ENCODE measurements around the gene ATP5ME. TPM values are rescaled to one million over a fixed set of nuclear protein-coding genes. Genes with fewer than 3 reads are reported as not detected.

The ATP5ME gene
- total and polyA plus RNA-seq, 12 donors, result 43.4 to 1,353 (median 325) TPM

GRCh38 chr4:683982-684622, 10.0 kb upstream of the ATP5ME start:
- WGBS, 4 donors, result 32 to 62% (median 46%) methylated on average over 4 to 19 of the region's 19 CpGs
- DNase-seq, result peak; percentile 81 to 91 (median 87)
- Histone ChIP-seq H3K4me1 (replicated peaks in 1 of 2) (peaks cover 30 to 47% of the 10 kb centered on the region in 2 donors), H3K27me3 (no peaks in the 10 kb centered on the region), H3K36me3 (replicated peaks in 1 of 2) (no peaks in the 10 kb centered on the region), H3K9me3 (replicated peaks in 1 of 3) (no peaks in the 10 kb centered on the region), H3K4me3 (no peak overlapping the region), H3K27ac (peak overlapping the region in 1 of 5 donors; percentile 2)
- peak; percentile 72 to 84 (median 76) for TF ChIP-seq CTCF (IDR thresholded peaks at IDR 0.05)
- no peak for TF ChIP-seq POLR2A (IDR thresholded peaks at IDR 0.05)
- intact Hi-C loops (cut with DNase I), result no loop called here

GRCh38 chr4:683247-683897, 9.3 kb upstream of the ATP5ME start:
- intact Hi-C loops (cut with DNase I), result no loop called here
- Histone ChIP-seq H3K27ac (peak overlapping the region in 1 of 5 donors; percentile 2), H3K4me3 (no peak overlapping the region), H3K36me3 (replicated peaks in 1 of 2) (no peaks in the 10 kb centered on the region), H3K9me3 (replicated peaks in 1 of 3) (no peaks in the 10 kb centered on the region), H3K4me1 (replicated peaks in 1 of 2) (peaks cover 35 to 49% of the 10 kb centered on the region in 2 donors), H3K27me3 (no peaks in the 10 kb centered on the region)
- peak in 2 of 7 donors; percentile 14 to 40 for DNase-seq
- WGBS, 4 donors, result 81 to 90% (median 85%) methylated on average over 5 to 25 of the region's 25 CpGs
- no peak for TF ChIP-seq CTCF (IDR thresholded peaks at IDR 0.05)

GRCh38 chr4:682490-683172, 8.6 kb upstream of the ATP5ME start:
- Histone ChIP-seq H3K27me3 (no peaks in the 10 kb centered on the region), H3K9me3 (replicated peaks in 1 of 3) (no peaks in the 10 kb centered on the region)

More at GRCh38 chr4:682490-683172, 8.6 kb upstream of the ATP5ME start:
- TF ChIP-seq CTCF (IDR thresholded peaks at IDR 0.05), result no peak
- 65 to 94% (median 84%) methylated on average over 8 to 23 of the region's 23 CpGs for WGBS, 4 donors
- Histone ChIP-seq H3K36me3 (replicated peaks in 1 of 2) (no peaks in the 10 kb centered on the region), H3K4me1 (replicated peaks in 1 of 2) (peaks cover 30 to 46% of the 10 kb centered on the region in 2 donors), H3K27ac (no peak overlapping the region), H3K4me3 (no peak overlapping the region)
- intact Hi-C loops (cut with DNase I), result no loop called here
- DNase-seq, result peak in 2 of 7 donors; percentile 38 to 59
